ENCODE results near the gene MAGEA2. TPM values are rescaled to one million over a fixed set of nuclear protein-coding genes. Genes with fewer than 3 reads are reported as not detected.
"Not testable (repeated sequence)": the region's sequence is repeated elsewhere in the genome, so short reads cannot be mapped to it uniquely, and the experiment has no call there.

The MAGEA2 gene
- total and polyA plus RNA-seq, 4 donors: not detected

DNA sequence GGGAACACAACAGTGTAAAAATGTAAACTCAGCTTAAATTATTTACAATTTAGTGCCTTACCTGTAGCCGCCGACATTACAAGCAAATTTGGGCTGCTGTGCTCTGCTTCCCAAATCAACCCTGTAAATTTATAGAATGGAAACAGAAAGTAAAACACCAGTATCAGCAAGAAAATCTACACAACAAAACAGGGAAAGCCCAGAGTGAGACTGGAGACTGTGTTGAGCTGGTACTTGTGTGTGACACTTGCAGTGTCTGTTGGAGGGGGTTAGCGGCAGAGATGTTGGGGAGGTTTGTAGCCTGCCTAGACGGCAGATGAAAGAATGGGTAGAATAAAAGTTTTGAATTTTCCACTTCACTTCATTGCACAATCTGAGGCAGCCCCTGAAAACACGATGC lies 40.4 kb downstream of the MAGEA2 start:
- H3K27ac ChIP-seq (ENCODE audit: low read depth in 1 of 2, low read length in 2 of 2); H3K27me3 ChIP-seq (ENCODE audit: control insufficient read depth in 4 of 4, insufficient read depth in 4 of 4, low read length in 3 of 4); H3K4me1 ChIP-seq (ENCODE audit: control insufficient read depth in 4 of 4, insufficient read depth in 4 of 4, low read length in 3 of 4); H3K36me3 ChIP-seq (ENCODE audit: control insufficient read depth in 4 of 4, insufficient read depth in 3 of 4, low read depth in 1 of 4, low read length in 3 of 4); DNase-seq (ENCODE audit: low spot score); H3K4me3 ChIP-seq (ENCODE audit: low read depth in 1 of 3, low read length in 3 of 3); H3K9ac ChIP-seq (ENCODE audit: low read depth in 1 of 2, low read length in 2 of 2); H3K9me3 ChIP-seq (ENCODE audit: control insufficient read depth in 4 of 4, low read length in 3 of 4): not testable (repeated sequence)
- no CpG with 5 or more reads among the region's 5 CpGs for WGBS

DNA sequence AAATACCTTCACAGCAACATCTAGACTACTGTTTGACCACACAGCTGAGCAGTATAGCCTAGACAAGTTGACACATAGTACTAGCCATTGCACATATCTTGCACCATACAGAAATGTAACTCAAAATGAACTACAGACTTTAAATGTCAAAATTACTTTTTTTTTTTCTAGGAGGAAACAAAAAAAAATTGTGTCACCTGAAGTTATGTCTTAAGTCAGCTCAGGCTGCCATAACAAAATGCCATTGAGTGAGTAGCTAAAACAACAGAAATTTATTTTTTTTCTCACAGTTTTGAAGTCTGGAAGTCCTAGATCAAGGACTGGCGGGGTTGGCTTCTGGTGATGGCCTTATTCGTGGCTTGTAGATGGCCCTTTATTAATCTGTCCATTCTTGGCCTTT lies 44.5 kb downstream of the MAGEA2 start, which contains the start of gene CSAG2:
Gene CSAG2, minus strand, starts transcription at position 101 of the 400 bp plus-strand sequence. CDS start 161 bp downstream, outside the sequence.
- not testable (repeated sequence) for H3K27ac ChIP-seq (ENCODE audit: low read depth in 1 of 2, low read length in 2 of 2); DNase-seq (ENCODE audit: low spot score); H3K4me1 ChIP-seq (ENCODE audit: control insufficient read depth in 4 of 4, insufficient read depth in 4 of 4, low read length in 3 of 4); H3K36me3 ChIP-seq (ENCODE audit: control insufficient read depth in 4 of 4, insufficient read depth in 3 of 4, low read depth in 1 of 4, low read length in 3 of 4); H3K9ac ChIP-seq (ENCODE audit: low read depth in 1 of 2, low read length in 2 of 2); H3K27me3 ChIP-seq (ENCODE audit: control insufficient read depth in 4 of 4, insufficient read depth in 4 of 4, low read length in 3 of 4); H3K9me3 ChIP-seq (ENCODE audit: control insufficient read depth in 4 of 4, low read length in 3 of 4); H3K4me3 ChIP-seq (ENCODE audit: low read depth in 1 of 3, low read length in 3 of 3)
- WGBS: no CpG with 5 or more reads among the region's 2 CpGs

DNA sequence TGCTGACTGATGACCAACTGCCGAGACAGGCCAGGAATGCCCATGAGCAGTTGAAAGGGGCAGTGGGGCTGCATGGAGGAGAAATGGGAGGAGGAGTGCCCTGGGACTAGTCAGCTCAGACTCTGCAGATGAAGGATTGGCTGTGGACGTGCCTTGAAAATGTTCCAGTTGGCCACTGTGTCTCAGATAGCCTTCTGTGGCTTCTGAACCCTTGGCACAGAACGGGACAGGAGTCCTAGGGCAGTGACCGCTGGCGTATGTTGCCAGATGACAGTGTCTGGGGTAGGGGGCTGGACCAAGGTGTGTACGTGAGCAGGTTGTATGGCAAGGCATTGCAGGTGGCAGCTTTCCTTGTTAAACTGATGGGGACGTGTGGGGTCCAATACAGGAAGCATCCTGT lies 47.1 kb downstream of the MAGEA2 start:
- H3K27ac ChIP-seq (ENCODE audit: low read depth in 1 of 2, low read length in 2 of 2); H3K4me1 ChIP-seq (ENCODE audit: control insufficient read depth in 4 of 4, insufficient read depth in 4 of 4, low read length in 3 of 4); H3K36me3 ChIP-seq (ENCODE audit: control insufficient read depth in 4 of 4, insufficient read depth in 3 of 4, low read depth in 1 of 4, low read length in 3 of 4); H3K27me3 ChIP-seq (ENCODE audit: control insufficient read depth in 4 of 4, insufficient read depth in 4 of 4, low read length in 3 of 4); DNase-seq (ENCODE audit: low spot score); H3K9me3 ChIP-seq (ENCODE audit: control insufficient read depth in 4 of 4, low read length in 3 of 4); H3K9ac ChIP-seq (ENCODE audit: low read depth in 1 of 2, low read length in 2 of 2); H3K4me3 ChIP-seq (ENCODE audit: low read depth in 1 of 3, low read length in 3 of 3): not testable (repeated sequence)
- WGBS: 85% methylated on average over 2 of the region's 7 CpGs

DNA sequence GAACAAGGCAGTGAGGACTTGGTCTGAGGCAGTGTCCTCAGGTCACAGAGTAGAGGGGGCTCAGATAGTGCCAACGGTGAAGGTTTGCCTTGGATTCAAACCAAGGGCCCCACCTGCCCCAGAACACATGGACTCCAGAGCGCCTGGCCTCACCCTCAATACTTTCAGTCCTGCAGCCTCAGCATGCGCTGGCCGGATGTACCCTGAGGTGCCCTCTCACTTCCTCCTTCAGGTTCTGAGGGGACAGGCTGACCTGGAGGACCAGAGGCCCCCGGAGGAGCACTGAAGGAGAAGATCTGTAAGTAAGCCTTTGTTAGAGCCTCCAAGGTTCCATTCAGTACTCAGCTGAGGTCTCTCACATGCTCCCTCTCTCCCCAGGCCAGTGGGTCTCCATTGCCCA lies 53.3 kb downstream of the MAGEA2 start:
- H3K4me1 ChIP-seq (ENCODE audit: control insufficient read depth in 4 of 4, insufficient read depth in 4 of 4, low read length in 3 of 4); H3K4me3 ChIP-seq (ENCODE audit: low read depth in 1 of 3, low read length in 3 of 3); H3K27ac ChIP-seq (ENCODE audit: low read depth in 1 of 2, low read length in 2 of 2); H3K36me3 ChIP-seq (ENCODE audit: control insufficient read depth in 4 of 4, insufficient read depth in 3 of 4, low read depth in 1 of 4, low read length in 3 of 4); H3K27me3 ChIP-seq (ENCODE audit: control insufficient read depth in 4 of 4, insufficient read depth in 4 of 4, low read length in 3 of 4); DNase-seq (ENCODE audit: low spot score); H3K9ac ChIP-seq (ENCODE audit: low read depth in 1 of 2, low read length in 2 of 2); H3K9me3 ChIP-seq (ENCODE audit: control insufficient read depth in 4 of 4, low read length in 3 of 4): not testable (repeated sequence)
- WGBS: 96% methylated on average over 4 of the region's 5 CpGs

Other genes starting within 250 kb of the MAGEA2 start
- gene GABRQ, start 115.9 kb downstream of the MAGEA2 start, total RNA-seq: under 1 TPM in 1 of 2 donors, not detected in 1; 0.05 TPM
- under 1 TPM in 1 of 2 donors, not detected in 1; 0.01 TPM for gene GABRQ, start 115.9 kb downstream of the MAGEA2 start, polyA plus RNA-seq
- not detected for gene MAGEA3, start 55.0 kb downstream of the MAGEA2 start, total RNA-seq
- not detected for gene MAGEA3, start 55.0 kb downstream of the MAGEA2 start, polyA plus RNA-seq
- gene CSAG2, start 44.6 kb downstream of the MAGEA2 start, total RNA-seq: under 1 TPM in 1 of 2 donors, not detected in 1; 0.14 TPM
- not detected for gene CSAG2, start 44.6 kb downstream of the MAGEA2 start, polyA plus RNA-seq
- not detected for gene MAGEA2B, start 39.2 kb downstream of the MAGEA2 start, total RNA-seq
- not detected for gene MAGEA2B, start 39.2 kb downstream of the MAGEA2 start, polyA plus RNA-seq
- not detected for gene CSAG1, start 20.1 kb downstream of the MAGEA2 start, total RNA-seq
- gene CSAG1, start 20.1 kb downstream of the MAGEA2 start, polyA plus RNA-seq: not detected
- not detected for gene MAGEA12, start 20.1 kb downstream of the MAGEA2 start, total RNA-seq
- not detected for gene MAGEA12, start 20.1 kb downstream of the MAGEA2 start, polyA plus RNA-seq
- under 1 TPM in 1 of 2 donors, not detected in 1; 0.14 TPM for gene CSAG3, start 5.4 kb upstream of the MAGEA2 start, total RNA-seq
- not detected for gene CSAG3, start 5.4 kb upstream of the MAGEA2 start, polyA plus RNA-seq
- not detected for gene MAGEA6, start 15.8 kb upstream of the MAGEA2 start, total RNA-seq
- gene MAGEA6, start 15.8 kb upstream of the MAGEA2 start, polyA plus RNA-seq: not detected
- 10 to 100 TPM; 10.1 to 24.3 TPM for gene CETN2, start 76.9 kb upstream of the MAGEA2 start, total RNA-seq
- gene CETN2, start 76.9 kb upstream of the MAGEA2 start, polyA plus RNA-seq: 10 to 100 TPM; 10.9 to 16.4 TPM
- gene NSDHL, start 77.2 kb upstream of the MAGEA2 start, total RNA-seq: 10 to 100 TPM; 42.6 to 63.6 TPM
- gene NSDHL, start 77.2 kb upstream of the MAGEA2 start, polyA plus RNA-seq: 10 to 100 TPM; 23.8 to 34.6 TPM
- gene ZNF185, start 144.2 kb upstream of the MAGEA2 start, total RNA-seq: 1 to 10 TPM; 1.1 to 3.2 TPM
- gene ZNF185, start 144.2 kb upstream of the MAGEA2 start, polyA plus RNA-seq: under 1 TPM; 0.44 to 0.80 TPM
- gene PNMA5, start 240.3 kb upstream of the MAGEA2 start, total RNA-seq: under 1 TPM in 1 of 2 donors, not detected in 1; 0.09 TPM
- gene PNMA5, start 240.3 kb upstream of the MAGEA2 start, polyA plus RNA-seq: not detected